Aorta (tissue), 5 donors: ENCODE data around the gene GSTA4. TPM values are rescaled to one million over a fixed set of nuclear protein-coding genes. Genes with fewer than 3 reads are reported as not detected.
"Not testable (repeated sequence)": the region's sequence is repeated elsewhere in the genome, so short reads cannot be mapped to it uniquely, and the experiment has no call there.

ENCODE experiments used
- ATAC-seq: fragments of 200-7000 bp; cut with Tn5 transposase; one replicate; pipeline ENCODE4 v1.9.1; 2022; ENCODE audit warnings: moderate library complexity; ENCODE audit not compliant: low FRiP score
- DNase-seq, 2 donors: peaks; one replicate each; pipeline ENCODE4 v3.0.0-alpha.2; 2020
- H3K27ac ChIP-seq, 2 donors: one replicate each; pipeline ENCODE4 v1.5.1; 2013; ENCODE audit warnings: low read length in 2 of 2, mild to moderate bottlenecking in 2 of 2, moderate library complexity in 2 of 2, control low read depth in 1 of 2, inconsistent platforms in 1 of 2, low read depth in 1 of 2
- H3K27me3 ChIP-seq, 2 donors: one replicate each; pipeline ENCODE4 v1.6.1; 2013; ENCODE audit warnings: control low read depth in 1 of 2, low read length in 1 of 2, mild to moderate bottlenecking in 1 of 2, moderate library complexity in 1 of 2; ENCODE audit not compliant: insufficient read depth in 2 of 2, control insufficient read depth in 1 of 2
- H3K36me3 ChIP-seq, 2 donors: one replicate each; pipeline ENCODE4 v1.6.1; 2013; ENCODE audit warnings: control low read depth in 1 of 2, low read length in 1 of 2, mild to moderate bottlenecking in 1 of 2; ENCODE audit not compliant: insufficient read depth in 2 of 2, control insufficient read depth in 1 of 2
- H3K4me1 ChIP-seq, 2 donors: one replicate each; pipeline ENCODE4 v1.6.1; 2013; ENCODE audit warnings: low read length in 2 of 2, control low read depth in 1 of 2, mild to moderate bottlenecking in 1 of 2, moderate library complexity in 1 of 2; ENCODE audit not compliant: insufficient read depth in 2 of 2, control insufficient read depth in 1 of 2
- H3K4me3 ChIP-seq, 2 donors: one replicate each; pipeline ENCODE4 v1.5.1; 2013; ENCODE audit warnings: low read length in 2 of 2, control low read depth in 1 of 2, mild to moderate bottlenecking in 1 of 2
- H3K9me3 ChIP-seq: one replicate; pipeline ENCODE4 v1.6.1; 2013; ENCODE audit warnings: mild to moderate bottlenecking, low read length; ENCODE audit not compliant: control insufficient read depth
- WGBS, 2 donors: extraction: QIAGEN DNeasy Blood & Tissue Kit; methylation state at CpG; one replicate each; pipeline ENCODE4 v1.1.7; 2013; 5-methylcytosine and 5-hydroxymethylcytosine counted together
- intact Hi-C, 2 donors: fragments of 100-400 bp; cut with DNase I; formaldehyde crosslinking; loops; one replicate each; pipeline versions ENCODE4 v1.14.2 to v1.15.0; 2022
- long read RNA-seq, 2 donors: library from polyadenylated mRNA; unstranded; transcript quantifications; one replicate each; pipeline ENCODE4 v2.0.0, GENCODE V29; 2020 to 2021
- polyA plus RNA-seq, 2 donors: library from polyadenylated mRNA; stranded (reverse); fragments of 200-250 nt; gene quantifications; one replicate each; pipeline ENCODE4 v1.2.3, GENCODE V29; 2013
- total RNA-seq, 2 donors: library from RNA; stranded (reverse); fragmentation: NEBNext Ultra II Directional; extraction: Animal tissue kit (Norgen Biotek cat#: 25700); gene quantifications; one replicate each; pipeline ENCODE4 v1.2.1, GENCODE V29; 2021
- donor health status: healthy with polysubstance abuse.
- donor health status: Bipolar disorder and iron deficiency.
- donor health status: DM: no; HTN: no; CAD: no.
- donor health status: DM: no; HTN: no; CAD: no.
- donor health status: DM: yes; HTN: yes; CAD: no.

Gene GSTA4, protein sequence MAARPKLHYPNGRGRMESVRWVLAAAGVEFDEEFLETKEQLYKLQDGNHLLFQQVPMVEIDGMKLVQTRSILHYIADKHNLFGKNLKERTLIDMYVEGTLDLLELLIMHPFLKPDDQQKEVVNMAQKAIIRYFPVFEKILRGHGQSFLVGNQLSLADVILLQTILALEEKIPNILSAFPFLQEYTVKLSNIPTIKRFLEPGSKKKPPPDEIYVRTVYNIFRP
- total RNA-seq, result 10 to 100 TPM; 18.8 to 20.3 TPM
- 10 to 100 TPM; 19.7 to 31.9 TPM for polyA plus RNA-seq
- long read RNA-seq, donor 1, transcript GSTA4-203 (7 exons, 1,334 nt), result major isoform, 37 of 54 reads
- long read RNA-seq, donor 1, partial matches to known transcripts, result 7 of 54 reads
- long read RNA-seq, donor 1, other reads (novel, unspliced or antisense), result 10 of 54 reads
- long read RNA-seq, donor 2, transcript GSTA4-203 (7 exons, 1,334 nt), result major isoform, 9 of 12 reads
- long read RNA-seq, donor 2, partial matches to known transcripts, result 1 of 12 reads
- long read RNA-seq, donor 2, other reads (novel, unspliced or antisense), result 2 of 12 reads

- Histone ChIP-seq H3K27ac (peak within 1 kb of the TSS; percentile 94 to 97), H3K4me3 (peak within 1 kb of the TSS; percentile 72 to 97)
- DNase-seq, result peak; percentile 98
- ATAC-seq, result peak; percentile 100
- H3K36me3 ChIP-seq, H3K9me3 ChIP-seq, H3K27me3 ChIP-seq, H3K4me1 ChIP-seq: not testable (repeated sequence)
- intact Hi-C loops, result loop anchor here (2.0 to 10.0 kb wide), 5 partner anchors 48 to 573 kb away; partner anchors contain the start of gene EFHC1 (in 2 of the 2)
- WGBS, 2 donors, result 0% methylated on average over 28 to 32 of the region's 41 CpGs
Measured at GRCh38 chr6:52995089-52995912, at the start of gene GSTA4. TSS of gene GSTA4 (minus strand) at chr6:52995284. CDS start at chr6:52994243, 1,041 bp downstream.

DNA sequence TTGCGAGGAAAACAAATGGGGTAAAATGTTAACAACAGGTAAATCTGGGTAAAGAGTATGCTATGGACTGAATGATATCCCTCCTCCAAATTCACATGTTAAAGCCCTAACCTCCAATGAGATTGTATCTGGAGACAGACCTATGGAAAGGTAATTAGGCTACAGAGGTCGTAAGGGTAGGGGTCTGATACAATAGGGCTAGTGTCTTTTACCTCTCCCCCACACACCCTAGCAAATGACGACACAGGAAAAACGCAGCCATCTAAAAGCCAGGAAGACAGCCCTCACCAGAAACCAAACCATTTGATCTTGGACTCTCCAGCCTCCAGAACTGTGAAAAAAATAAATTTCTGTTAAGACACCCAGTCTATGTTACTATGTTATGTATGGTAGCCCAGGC is 49.5 kb upstream of the GSTA4 start:
- Histone ChIP-seq H3K4me3 (no peak overlapping the region), H3K9me3 (no peaks in the 10 kb centered on the region), H3K27ac (no peak overlapping the region), H3K36me3 (no peaks in the 10 kb centered on the region), H3K4me1 (peaks cover 5 to 11% of the 10 kb centered on the region in 2 donors), H3K27me3 (no peaks in the 10 kb centered on the region)
- DNase-seq, result no peak
- ATAC-seq, result no peak
- 61 to 62% methylated on average over 4 of the region's 4 CpGs for WGBS, 2 donors
- intact Hi-C loops, result loop anchor here in 1 of 2 donors (2.0 kb wide), 1 partner anchor 30 kb away; no protein-coding TSS in a partner anchor

DNA sequence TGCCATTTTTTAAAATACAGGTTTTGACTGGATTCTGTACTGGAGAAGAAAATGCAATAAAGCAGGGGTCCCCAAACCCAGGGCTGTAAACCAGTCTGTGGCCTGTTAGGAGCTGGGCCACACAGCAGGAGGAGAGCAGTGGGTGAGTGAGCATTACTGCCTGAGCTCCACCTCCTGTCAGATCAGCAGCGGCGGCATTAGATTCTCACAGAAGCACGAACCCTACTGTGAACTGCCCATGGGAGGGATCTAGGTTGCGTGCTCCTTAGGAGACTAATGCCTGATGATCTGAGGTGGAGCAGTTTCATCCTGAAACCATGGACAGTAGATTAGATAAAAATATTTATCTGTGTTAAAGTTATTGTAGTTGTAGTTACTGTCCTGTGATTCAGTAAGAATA is 49.0 kb upstream of the GSTA4 start:
- Histone ChIP-seq H3K4me3 (no peak overlapping the region), H3K9me3 (no peaks in the 10 kb centered on the region), H3K27me3 (no peaks in the 10 kb centered on the region), H3K36me3 (peaks cover 2 to 3% of the 10 kb centered on the region in 2 donors), H3K27ac (peak overlapping the region in 1 of 2 donors; percentile 44), H3K4me1 (peaks cover 5 to 11% of the 10 kb centered on the region in 2 donors)
- no peak for DNase-seq
- WGBS, 2 donors, result 27 to 30% methylated on average over 4 of the region's 4 CpGs
- intact Hi-C loops, result loop anchor here in 1 of 2 donors (2.0 kb wide), 1 partner anchor 29 kb away; no protein-coding TSS in a partner anchor
- ATAC-seq, result no peak

GRCh38 chr6:53043581-53043980 is 48.5 kb upstream of the GSTA4 start:
- Histone ChIP-seq H3K27ac (peak overlapping the region in 1 of 2 donors; percentile 88), H3K36me3 (peaks cover 2 to 3% of the 10 kb centered on the region in 2 donors), H3K4me3 (no peak overlapping the region), H3K9me3 (no peaks in the 10 kb centered on the region), H3K4me1 (peaks cover 5 to 11% of the 10 kb centered on the region in 2 donors), H3K27me3 (no peaks in the 10 kb centered on the region)
- no peak for ATAC-seq
- DNase-seq, result no peak
- intact Hi-C loops, result loop anchor here in 1 of 2 donors (2.0 kb wide), 1 partner anchor 49 kb away; the partner anchor contains the start of gene GSTA4

GRCh38 chr6:53042112-53042511 is 47.0 kb upstream of the GSTA4 start:
- Histone ChIP-seq H3K9me3 (no peaks in the 10 kb centered on the region), H3K4me1 (peaks cover 5 to 11% of the 10 kb centered on the region in 2 donors), H3K36me3 (peaks cover 4 to 5% of the 10 kb centered on the region in 2 donors), H3K27me3 (no peaks in the 10 kb centered on the region), H3K27ac (no peak overlapping the region), H3K4me3 (no peak overlapping the region)
- DNase-seq (no peak), ATAC-seq (peak; percentile 69)
- 4 to 7% methylated on average over 4 of the region's 4 CpGs for WGBS, 2 donors
- intact Hi-C loops, result loop anchor here in 1 of 2 donors (2.0 kb wide), 1 partner anchor 47 kb away; the partner anchor contains the start of gene GSTA4

DNA sequence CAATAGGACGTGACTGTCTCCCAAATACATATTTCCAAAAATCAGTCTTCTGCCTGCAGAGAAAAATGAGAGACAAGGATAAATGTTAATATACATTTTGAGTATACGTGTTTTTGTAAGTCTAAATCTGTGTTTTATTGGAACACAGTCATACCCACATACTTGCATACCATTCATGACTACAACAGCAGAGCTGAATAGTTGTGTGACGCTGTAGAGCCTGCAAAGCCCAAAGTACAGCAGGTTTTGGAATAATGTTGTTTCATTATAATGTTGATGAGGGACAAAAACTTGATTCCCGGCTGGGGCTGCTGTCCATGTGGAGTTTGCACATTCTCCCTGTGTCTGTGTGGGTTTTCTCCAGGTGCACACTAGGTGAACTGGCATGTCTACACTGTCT is 46.3 kb upstream of the GSTA4 start:
- WGBS, 2 donors, result 27 to 33% methylated on average over 4 of the region's 4 CpGs
- no peaks in the 10 kb centered on the region for H3K27me3 ChIP-seq
- no peak for ATAC-seq
- no peak overlapping the region for H3K4me3 ChIP-seq
- peak overlapping the region in 1 of 2 donors; percentile 61 for H3K27ac ChIP-seq
- H3K9me3 ChIP-seq, result no peaks in the 10 kb centered on the region
- H3K36me3 ChIP-seq, result peaks cover 4 to 5% of the 10 kb centered on the region in 2 donors
- intact Hi-C loops, result no loop called here
- H3K4me1 ChIP-seq, result peaks cover 5 to 11% of the 10 kb centered on the region in 2 donors
- no peak for DNase-seq

DNA sequence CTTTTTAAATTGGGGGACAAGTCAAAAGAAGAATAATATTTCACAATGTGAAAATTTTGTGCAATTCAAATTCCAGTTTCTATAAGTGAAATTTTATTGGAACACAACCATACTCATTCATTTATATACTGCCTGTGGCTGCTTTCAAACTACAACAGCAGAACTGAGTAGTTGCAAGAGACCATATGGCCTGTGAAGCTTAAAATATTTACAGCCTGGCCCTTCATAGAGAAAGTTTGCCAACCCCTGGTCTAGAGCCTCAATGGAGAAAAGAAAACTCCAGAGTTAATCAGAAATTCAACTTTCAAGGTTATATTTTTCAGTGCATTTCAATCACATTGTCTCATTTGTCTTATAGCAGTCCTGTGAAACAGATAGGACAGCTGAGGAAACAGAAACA is 43.5 kb upstream of the GSTA4 start:
- no peaks in the 10 kb centered on the region for H3K27me3 ChIP-seq
- DNase-seq (no peak), ATAC-seq (no peak)
- H3K27ac ChIP-seq, result no peak overlapping the region
- intact Hi-C loops, result no loop called here
- H3K4me1 ChIP-seq, result peaks cover 5 to 12% of the 10 kb centered on the region in 2 donors
- H3K4me3 ChIP-seq, result no peak overlapping the region
- peaks cover 5 to 6% of the 10 kb centered on the region in 2 donors for H3K36me3 ChIP-seq
- no peaks in the 10 kb centered on the region for H3K9me3 ChIP-seq

DNA sequence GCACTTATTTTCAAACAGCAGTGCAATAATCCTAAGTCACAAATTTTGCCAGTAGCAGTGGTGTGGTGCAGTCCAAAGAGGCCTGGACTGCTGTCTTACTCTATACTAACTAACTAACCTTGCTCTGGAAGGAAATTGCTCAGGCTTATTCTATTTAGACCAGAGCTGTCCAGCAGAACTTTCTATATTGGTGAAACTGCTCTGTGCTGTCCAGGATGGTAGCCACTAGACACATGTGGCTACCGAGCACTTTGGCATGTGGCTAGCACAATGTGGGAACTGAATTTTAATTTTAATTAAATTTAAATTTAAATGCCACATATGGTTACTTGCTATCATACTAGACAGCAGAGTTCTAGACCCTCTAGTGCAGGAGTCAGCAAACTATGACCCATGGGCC is 43.1 kb upstream of the GSTA4 start:
- intact Hi-C loops, result no loop called here
- 56 to 93% methylated on average over 1 of the region's 1 CpG for WGBS, 2 donors
- DNase-seq (no peak), ATAC-seq (no peak)
- Histone ChIP-seq H3K9me3 (no peaks in the 10 kb centered on the region), H3K27me3 (no peaks in the 10 kb centered on the region), H3K36me3 (peaks cover 5 to 6% of the 10 kb centered on the region in 2 donors), H3K4me3 (no peak overlapping the region), H3K27ac (no peak overlapping the region), H3K4me1 (peaks cover 3 to 8% of the 10 kb centered on the region in 2 donors)
